Fibroblast of pulmonary artery (primary cell): Measurements from ENCODE around the gene CDH12.

Source experiments
- DNase-seq: peaks from one replicate; pipeline ENCODE4 v3.0.0-alpha.2; 2010; ENCODE audit warnings: low read depth
- H3K4me3 ChIP-seq: replicated peaks from 2 replicates; pipeline ENCODE4 v1.5.1; 2011; ENCODE audit warnings: low read depth, mild to moderate bottlenecking, control low read depth, low read length, moderate library complexity
- TF ChIP-seq, protein P1 (sequence below): IDR thresholded peaks from 2 replicates; pipeline ENCODE4 v1.5.1; 2011; ENCODE audit warnings: mild to moderate bottlenecking, control low read depth, low read length, inconsistent platforms; ENCODE audit errors: missing control alignments

The CDH12 gene

DNA sequence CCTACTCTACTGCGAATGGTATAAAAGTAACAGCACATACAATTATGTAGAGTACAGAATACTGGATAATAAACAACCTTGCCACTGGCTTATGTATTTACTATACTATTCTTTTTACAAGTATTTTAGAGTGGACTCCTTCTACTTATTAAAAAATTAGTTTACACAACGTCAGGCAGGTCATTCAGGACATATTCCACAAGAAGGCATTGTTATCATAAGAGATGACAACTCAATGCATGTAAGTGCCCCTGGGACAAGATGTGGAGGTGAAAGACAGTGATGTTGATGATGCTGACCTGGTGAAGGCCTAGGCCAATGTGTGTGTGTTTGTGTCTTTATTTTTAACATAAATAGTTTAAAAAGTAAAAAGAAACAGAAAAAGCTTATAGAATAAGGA, 421.7 kb downstream of the CDH12 start:
- H3K4me3 ChIP-seq: no peak overlapping the region
- no peak for DNase-seq
- TF ChIP-seq, protein P1, sequence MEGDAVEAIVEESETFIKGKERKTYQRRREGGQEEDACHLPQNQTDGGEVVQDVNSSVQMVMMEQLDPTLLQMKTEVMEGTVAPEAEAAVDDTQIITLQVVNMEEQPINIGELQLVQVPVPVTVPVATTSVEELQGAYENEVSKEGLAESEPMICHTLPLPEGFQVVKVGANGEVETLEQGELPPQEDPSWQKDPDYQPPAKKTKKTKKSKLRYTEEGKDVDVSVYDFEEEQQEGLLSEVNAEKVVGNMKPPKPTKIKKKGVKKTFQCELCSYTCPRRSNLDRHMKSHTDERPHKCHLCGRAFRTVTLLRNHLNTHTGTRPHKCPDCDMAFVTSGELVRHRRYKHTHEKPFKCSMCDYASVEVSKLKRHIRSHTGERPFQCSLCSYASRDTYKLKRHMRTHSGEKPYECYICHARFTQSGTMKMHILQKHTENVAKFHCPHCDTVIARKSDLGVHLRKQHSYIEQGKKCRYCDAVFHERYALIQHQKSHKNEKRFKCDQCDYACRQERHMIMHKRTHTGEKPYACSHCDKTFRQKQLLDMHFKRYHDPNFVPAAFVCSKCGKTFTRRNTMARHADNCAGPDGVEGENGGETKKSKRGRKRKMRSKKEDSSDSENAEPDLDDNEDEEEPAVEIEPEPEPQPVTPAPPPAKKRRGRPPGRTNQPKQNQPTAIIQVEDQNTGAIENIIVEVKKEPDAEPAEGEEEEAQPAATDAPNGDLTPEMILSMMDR: no peak

DNA sequence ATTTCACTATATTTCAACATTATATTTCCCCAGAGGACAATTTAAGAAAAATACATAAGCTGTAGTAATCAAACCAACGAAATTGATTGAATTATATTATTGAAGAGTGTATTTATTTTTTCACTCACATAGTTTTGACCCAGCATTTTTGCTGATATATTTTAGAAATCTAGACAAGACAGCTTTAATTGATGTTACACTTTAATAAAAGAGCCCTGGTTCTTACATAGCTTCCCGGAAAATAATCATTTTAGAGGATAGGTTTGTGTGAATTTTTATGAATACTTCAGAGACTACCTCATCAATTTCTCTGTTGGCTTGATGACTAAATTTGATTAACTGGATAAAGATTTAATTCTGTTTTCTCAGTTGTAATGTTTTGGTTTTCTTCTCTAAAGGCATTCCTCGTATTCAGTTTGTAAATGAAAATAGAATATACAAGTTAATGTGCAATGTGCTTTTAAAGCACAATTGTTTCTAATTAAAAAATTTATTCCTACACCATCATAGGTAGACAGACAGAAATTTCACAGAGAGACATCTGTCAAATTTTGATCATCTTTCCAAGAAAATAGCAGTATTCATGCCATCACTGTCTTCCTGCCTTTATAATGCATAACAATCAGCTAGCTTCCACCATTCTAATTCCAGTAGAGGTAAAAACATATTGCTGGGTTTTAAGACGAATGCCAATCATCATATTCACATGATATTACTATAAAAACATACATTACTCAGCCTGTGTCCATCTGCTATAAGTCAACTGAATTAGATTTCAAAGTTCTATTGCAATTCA, 441.4 kb downstream of the CDH12 start:
- no peak for DNase-seq
- TF ChIP-seq, protein P1: no peak

GRCh38 chr5:22391956-22392355, 461.2 kb downstream of the CDH12 start:
- no peak for DNase-seq
- no peak overlapping the region for H3K4me3 ChIP-seq
- TF ChIP-seq, protein P1: no peak

More for the DNA sequence above, 441.4 kb downstream of the CDH12 start:
- no peak overlapping the region for H3K4me3 ChIP-seq

DNA sequence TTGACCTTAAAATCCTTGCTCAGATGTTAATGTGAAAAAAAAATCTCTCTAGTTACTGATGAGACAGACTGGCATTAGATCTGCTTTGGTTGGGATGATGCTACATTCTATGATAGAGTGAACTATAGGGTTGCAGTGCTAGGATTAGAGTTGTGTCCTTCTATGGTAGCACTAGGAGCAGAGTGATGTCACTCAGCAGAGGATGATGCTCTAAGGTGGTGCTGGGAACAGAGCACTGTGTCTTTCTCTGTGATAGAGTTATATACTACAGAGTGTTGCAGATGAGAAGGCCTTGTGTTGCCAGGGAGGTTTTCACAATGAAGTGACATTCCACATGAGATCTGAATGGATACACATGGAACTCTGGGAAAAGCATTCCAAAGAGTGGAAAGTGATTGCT, 462.3 kb downstream of the CDH12 start:
- DNase-seq: peak; percentile 3
- H3K4me3 ChIP-seq: no peak overlapping the region
- TF ChIP-seq, protein P1: no peak

DNA sequence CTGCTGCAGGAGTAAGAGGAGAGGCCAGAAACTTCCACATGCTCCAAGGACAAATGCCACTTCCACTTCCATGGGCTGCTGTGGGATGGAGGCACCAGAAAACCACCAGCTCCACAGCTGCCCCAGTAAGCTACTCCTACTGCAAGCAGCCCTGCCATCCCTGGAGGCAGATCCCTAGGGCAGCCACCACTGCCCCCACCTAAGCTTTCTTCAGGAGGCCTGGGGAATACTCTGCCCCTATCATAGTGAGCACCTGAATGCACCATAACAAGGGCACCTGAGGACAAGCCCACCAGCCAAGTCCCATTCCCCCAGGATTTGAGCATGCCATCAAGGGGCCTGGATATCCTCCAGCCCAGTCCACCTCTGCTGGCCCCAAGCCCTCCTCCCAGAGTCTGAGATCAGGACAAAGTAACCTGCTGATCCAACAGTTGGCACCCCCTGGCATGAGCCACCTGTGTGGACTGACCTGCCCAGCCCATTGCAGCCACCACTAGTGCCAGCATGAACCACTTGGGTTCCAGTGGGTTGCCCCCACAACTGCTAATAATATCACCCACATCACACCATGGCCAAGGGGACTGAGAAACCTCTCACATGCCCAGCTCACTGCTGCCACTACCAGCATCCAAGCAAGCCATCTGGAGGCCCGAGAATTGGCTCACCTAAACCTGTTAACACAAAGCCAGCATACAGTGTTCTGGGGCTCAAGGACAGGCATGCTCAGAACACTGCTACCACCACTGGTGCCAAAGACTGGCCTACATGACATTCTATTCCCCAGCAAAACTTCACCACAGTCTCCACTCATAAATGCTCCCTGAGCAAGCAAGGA, 480.1 kb downstream of the CDH12 start:
- DNase-seq: no peak
- TF ChIP-seq, protein P1: no peak
- H3K4me3 ChIP-seq: no peak overlapping the region

GRCh38 chr5:22372376-22372775, 480.8 kb downstream of the CDH12 start:
- TF ChIP-seq, protein P1: no peak
- H3K4me3 ChIP-seq: no peak overlapping the region
- DNase-seq: peak; percentile 8
